Right cardiac atrium (tissue), 5 donors: ENCODE results near the gene MT1B. TPM values are rescaled to one million over a fixed set of nuclear protein-coding genes. Genes with fewer than 3 reads are reported as not detected.
"Not testable (repeated sequence)": the region's sequence is repeated elsewhere in the genome, so short reads cannot be mapped to it uniquely, and the experiment has no call there.

Experiments
- ATAC-seq, 2 donors: fragments of 200-7000 bp; cut with Tn5 transposase; one replicate each; pipeline versions ENCODE4 v1.8.0 to v1.9.1; 2020; ENCODE audit warnings: moderate library complexity in 2 of 2, mild to moderate bottlenecking in 1 of 2
- DNase-seq, 3 donors: peaks; one replicate each; pipeline ENCODE4 v3.0.0-alpha.2; 2020
- H3K27ac ChIP-seq: one replicate; pipeline ENCODE4 v1.5.1; 2013; ENCODE audit warnings: mild to moderate bottlenecking, low read length, control low read depth, moderate library complexity
- H3K27me3 ChIP-seq: one replicate; pipeline ENCODE4 v1.6.1; 2013; ENCODE audit not compliant: control insufficient read depth, insufficient read depth
- H3K4me1 ChIP-seq: one replicate; pipeline ENCODE4 v1.6.1; 2013; ENCODE audit warnings: low read length; ENCODE audit not compliant: control insufficient read depth, insufficient read depth
- H3K4me3 ChIP-seq: one replicate; pipeline ENCODE4 v1.5.1; 2013; ENCODE audit warnings: low read length, control low read depth
- H3K9me3 ChIP-seq: one replicate; pipeline ENCODE4 v1.6.1; 2013; ENCODE audit warnings: low read length; ENCODE audit not compliant: control insufficient read depth
- WGBS: extraction: QIAGEN DNeasy Blood & Tissue Kit; methylation state at CpG from one replicate; pipeline ENCODE4 v1.1.7; 2013; 5-methylcytosine and 5-hydroxymethylcytosine counted together
- intact Hi-C, 4 donors: fragments of 100-400 bp; cut with DNase I; formaldehyde crosslinking; loops; one replicate each; pipeline versions ENCODE4 v1.11.0 to v1.14.0; 2022 to 2023
- polyA plus RNA-seq: library from polyadenylated mRNA; stranded (reverse); fragments of 200-250 nt; gene quantifications from one replicate; pipeline ENCODE4 v1.2.3, GENCODE V29; 2013
- total RNA-seq, 4 donors: library from RNA; stranded (reverse); fragmentation: NEBNext Ultra II Directional; extraction: Animal tissue kit (Norgen Biotek cat#: 25700); gene quantifications; one replicate each; pipeline ENCODE4 v1.2.1, GENCODE V29; 2021
- donor health status: healthy with polysubstance abuse.
- donor health status: DM: no; HTN: yes; CAD: no.
- donor health status: DM: no; HTN: no; CAD: no.
- donor health status: DM: no; HTN: yes; CAD: no; lungs with severe emphysema.
- donor health status: DM: yes; HTN: yes; CAD: no.

The MT1B gene
- total and polyA plus RNA-seq, 5 donors, result not detected

GRCh38 chr16:56620339-56620897 lies 31.3 kb upstream of the MT1B start:
- no peak for DNase-seq
- H3K4me3 ChIP-seq, result no peak overlapping the region
- ATAC-seq, result no peak
- no peaks in the 10 kb centered on the region for H3K27me3 ChIP-seq
- intact Hi-C loops, result no loop called here
- H3K27ac ChIP-seq, result no peak overlapping the region
- H3K4me1 ChIP-seq, result peaks cover 11% of the 10 kb centered on the region
- H3K9me3 ChIP-seq, result no peaks in the 10 kb centered on the region
- WGBS, result 73% methylated on average over 8 of the region's 8 CpGs

DNA sequence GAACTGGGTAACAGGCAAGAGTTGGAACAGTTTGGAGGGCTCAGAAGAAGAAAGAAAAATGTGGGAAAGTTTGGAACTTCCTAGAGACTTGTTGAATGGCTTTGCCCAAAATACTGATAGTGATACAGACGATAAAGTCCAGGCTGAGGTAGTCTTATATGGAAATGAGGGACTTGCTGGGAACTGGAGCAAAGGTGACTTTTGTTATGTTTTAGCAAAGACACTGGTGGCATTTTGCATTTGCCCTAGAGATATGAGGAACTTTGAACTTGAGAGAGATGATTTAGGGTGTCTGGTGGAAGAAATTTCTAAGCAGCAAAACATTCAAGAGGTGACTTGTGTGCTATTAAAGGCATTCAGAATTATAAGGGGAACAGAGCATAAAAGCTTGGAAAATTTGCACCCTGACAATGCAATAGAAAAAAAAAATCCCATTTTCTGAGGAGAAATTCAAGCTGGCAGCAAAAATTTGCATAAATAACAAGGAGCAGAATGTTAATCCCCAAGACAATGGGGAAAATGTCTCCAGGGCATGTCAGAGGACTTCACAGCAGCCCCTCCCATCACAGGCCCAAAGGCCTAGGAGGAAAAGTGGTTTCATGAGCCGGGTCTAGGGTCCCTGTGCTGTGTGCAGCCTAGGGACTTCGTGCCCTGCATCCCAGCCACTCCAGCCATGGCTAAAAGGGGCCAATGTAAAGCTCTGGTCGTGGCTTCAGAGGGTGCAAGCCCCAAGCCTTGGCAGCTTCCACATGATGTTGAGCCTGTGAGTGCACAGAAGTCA lies 29.8 kb upstream of the MT1B start:
- H3K4me1 ChIP-seq, result peaks cover 13% of the 10 kb centered on the region
- intact Hi-C loops, DNase-seq, H3K4me3 ChIP-seq, H3K27me3 ChIP-seq, H3K9me3 ChIP-seq, ATAC-seq: not testable (repeated sequence)
- H3K27ac ChIP-seq, result peak overlapping the region; percentile 5
- WGBS, result 75% methylated on average over 4 of the region's 4 CpGs

DNA sequence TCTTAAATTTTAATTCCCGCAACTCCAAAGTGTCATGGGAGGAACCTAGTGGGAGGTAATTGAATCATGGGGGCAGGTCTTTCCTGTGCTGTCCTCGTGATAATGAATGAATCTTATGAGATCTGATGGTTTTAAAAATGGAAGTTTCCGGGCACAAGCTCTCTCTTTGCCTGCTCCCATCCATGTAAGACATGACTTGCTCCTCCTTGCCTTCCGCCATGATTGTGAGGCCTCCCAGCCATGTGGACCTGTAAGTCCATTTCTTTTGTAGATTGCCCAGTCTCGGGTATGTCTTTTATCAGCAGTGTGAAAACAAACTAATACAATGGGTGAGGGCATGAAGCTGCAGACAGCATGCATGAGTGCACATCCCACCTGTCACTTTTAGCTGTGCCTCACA lies 28.5 kb upstream of the MT1B start:
- H3K27ac ChIP-seq, ATAC-seq, H3K9me3 ChIP-seq, DNase-seq, H3K27me3 ChIP-seq, H3K4me3 ChIP-seq, intact Hi-C loops: not testable (repeated sequence)
- peaks cover 11% of the 10 kb centered on the region for H3K4me1 ChIP-seq
- 91% methylated on average over 5 of the region's 5 CpGs for WGBS

- H3K9me3 ChIP-seq, result no peaks in the 10 kb centered on the region
- H3K4me1 ChIP-seq, result peaks cover 7% of the 10 kb centered on the region
- ATAC-seq, result no peak
- no peak for DNase-seq
- 97% methylated on average over 2 of the region's 2 CpGs for WGBS
- intact Hi-C loops, result loop anchor here in 1 of 4 donors (2.0 kb wide), 1 partner anchor 15 kb away; the partner anchor contains the start of gene MT2A
- H3K27me3 ChIP-seq, result no peaks in the 10 kb centered on the region
- no peak overlapping the region for H3K27ac ChIP-seq
- no peak overlapping the region for H3K4me3 ChIP-seq
Observed at GRCh38 chr16:56623637-56624036, 28.0 kb upstream of the MT1B start.

DNA sequence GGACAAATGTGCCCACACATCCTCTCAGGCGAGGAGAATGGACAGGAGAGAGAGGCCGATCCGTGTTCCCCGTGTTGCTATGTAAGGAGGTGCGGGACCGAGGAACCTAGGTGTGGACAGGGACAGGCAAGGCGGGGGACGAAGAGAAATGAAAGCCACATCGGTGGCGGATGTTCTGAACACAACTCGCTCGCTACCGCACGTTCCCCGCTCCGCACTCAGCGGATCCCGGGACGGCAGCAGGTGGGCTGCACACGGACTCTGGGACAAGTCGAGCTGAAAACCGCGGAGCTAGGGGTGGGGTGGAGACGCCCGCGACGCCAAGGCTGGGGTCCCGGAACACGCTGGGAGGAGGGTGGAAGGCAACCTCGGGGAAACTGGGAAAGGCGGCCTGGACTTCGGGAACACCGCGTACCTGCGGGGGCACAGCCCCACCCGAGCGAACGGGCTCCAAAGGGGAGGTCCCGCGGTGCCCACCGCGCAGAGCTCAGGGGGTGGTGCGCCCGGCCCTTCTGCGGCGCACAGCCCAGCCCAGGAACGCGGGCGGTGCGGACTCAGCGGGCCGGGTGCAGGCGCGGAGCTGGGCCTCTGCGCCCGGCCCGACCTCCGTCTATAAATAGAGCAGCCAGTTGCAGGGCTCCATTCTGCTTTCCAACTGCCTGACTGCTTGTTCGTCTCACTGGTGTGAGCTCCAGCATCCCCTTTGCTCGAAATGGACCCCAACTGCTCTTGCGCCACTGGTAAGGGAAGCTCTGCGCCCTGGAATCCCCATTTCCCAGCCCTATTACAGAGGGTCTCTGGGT lies 26.3 kb upstream of the MT1B start, which contains the start of gene MT1E:
TSS of gene MT1E (plus strand) at position 642 of the 803 bp plus-strand sequence. CDS start at position 713, 71 bp downstream.
- ATAC-seq, result peak; percentile 96 to 97
- peak; percentile 86 to 95 (median 91) for DNase-seq

GRCh38 chr16:56625943-56626654 lies 25.6 kb upstream of the MT1B start:
- Histone ChIP-seq H3K9me3 (no peaks in the 10 kb centered on the region), H3K4me3 (peak overlapping the region; percentile 34), H3K4me1 (peaks cover 5% of the 10 kb centered on the region), H3K27me3 (no peaks in the 10 kb centered on the region), H3K27ac (peak overlapping the region; percentile 94)
- whole genome bisulfite sequencing, result 31% methylated on average over 16 of the region's 16 CpGs
- peak; percentile 84 to 86 for ATAC-seq
- DNase-seq, result peak; percentile 83 to 90 (median 88)
- intact Hi-C loops, result loop anchor here in 1 of 4 donors (2.0 kb wide), 1 partner anchor 17 kb away; the partner anchor contains the start of gene MT2A

More for the DNA sequence above, 26.3 kb upstream of the MT1B start, which contains the start of gene MT1E:
- intact Hi-C loops, result loop anchor here in 1 of 4 donors (2.0 kb wide), 1 partner anchor 17 kb away; the partner anchor contains the start of gene MT2A
- peak within 1 kb of the TSS; percentile 34 for H3K4me3 ChIP-seq
- 1% methylated on average over 62 of the region's 62 CpGs for WGBS
- peaks cover 5% of the 10 kb centered on the region for H3K4me1 ChIP-seq
- no peaks in the 10 kb centered on the region for H3K9me3 ChIP-seq
- H3K27ac ChIP-seq, result peak within 1 kb of the TSS; percentile 94
- H3K27me3 ChIP-seq, result no peaks in the 10 kb centered on the region

DNA sequence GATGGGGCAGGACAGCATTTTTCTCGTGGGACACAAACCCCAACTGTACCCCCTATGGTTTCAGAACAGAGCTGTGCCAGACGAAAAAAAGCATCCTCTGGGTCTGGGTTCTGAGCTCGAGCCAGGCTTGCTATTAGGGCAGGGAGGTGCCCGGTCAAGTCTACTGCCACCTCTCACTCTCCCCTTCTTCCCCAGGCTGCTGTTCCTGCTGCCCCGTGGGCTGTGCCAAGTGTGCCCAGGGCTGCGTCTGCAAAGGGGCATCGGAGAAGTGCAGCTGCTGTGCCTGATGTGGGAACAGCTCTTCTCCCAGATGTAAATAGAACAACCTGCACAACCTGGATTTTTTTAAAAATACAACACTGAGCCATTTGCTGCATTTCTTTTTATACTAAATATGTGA lies 25.0 kb upstream of the MT1B start:
- no peaks in the 10 kb centered on the region for H3K9me3 ChIP-seq
- WGBS, result 64% methylated on average over 7 of the region's 7 CpGs
- intact Hi-C loops, result no loop called here
- DNase-seq (no peak), ATAC-seq (no peak)
- no peaks in the 10 kb centered on the region for H3K27me3 ChIP-seq
- peaks cover 5% of the 10 kb centered on the region for H3K4me1 ChIP-seq
- H3K4me3 ChIP-seq, result peak overlapping the region; percentile 7
- peak overlapping the region; percentile 94 for H3K27ac ChIP-seq

DNA sequence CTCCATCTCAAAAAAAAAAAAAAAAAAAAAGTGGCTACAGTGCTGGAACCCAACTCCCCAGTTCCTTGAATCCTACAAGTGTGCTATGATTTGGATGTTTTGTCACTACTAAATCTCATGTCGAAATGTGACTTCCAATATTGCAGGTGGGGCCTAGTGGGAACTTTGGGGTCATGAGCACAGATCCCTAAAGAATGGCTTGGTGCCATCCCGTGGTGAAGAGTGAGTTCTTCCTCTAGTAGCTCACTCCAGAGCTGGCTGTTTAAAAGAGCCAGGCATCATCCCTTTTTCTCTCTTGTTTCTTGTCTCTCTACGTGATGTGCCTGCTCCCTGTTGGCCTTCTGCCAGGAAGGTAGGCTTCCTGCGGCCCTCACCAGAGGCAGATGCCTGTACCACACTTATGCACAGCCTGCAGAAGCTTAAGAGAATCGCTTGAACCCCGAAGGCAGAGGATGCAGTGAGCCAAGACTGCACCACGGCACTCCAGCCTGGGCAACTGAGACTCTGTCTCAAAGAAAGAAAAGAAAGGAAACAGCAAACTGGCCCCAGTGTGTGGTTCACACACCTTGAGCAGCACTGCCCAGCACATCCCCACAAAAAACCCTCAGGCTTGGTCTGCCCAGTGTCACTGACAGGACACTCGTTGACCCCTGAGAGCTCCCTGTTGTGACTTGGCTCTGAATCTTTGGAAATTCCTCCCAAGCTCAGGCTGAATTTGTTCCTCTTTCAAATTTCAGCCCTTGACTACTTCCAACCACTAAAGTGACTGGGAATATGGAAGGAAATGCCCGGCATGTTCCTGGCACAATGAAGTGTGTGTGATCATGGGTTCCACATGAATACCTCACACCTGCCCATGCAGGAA lies 23.0 kb upstream of the MT1B start:
- ATAC-seq, result no peak
- no peaks in the 10 kb centered on the region for H3K27me3 ChIP-seq
- H3K9me3 ChIP-seq, result no peaks in the 10 kb centered on the region
- WGBS, result 77% methylated on average over 9 of the region's 9 CpGs
- no peak for DNase-seq
- intact Hi-C loops, result no loop called here
- peaks cover 5% of the 10 kb centered on the region for H3K4me1 ChIP-seq
- no peak overlapping the region for H3K4me3 ChIP-seq
- no peak overlapping the region for H3K27ac ChIP-seq

DNA sequence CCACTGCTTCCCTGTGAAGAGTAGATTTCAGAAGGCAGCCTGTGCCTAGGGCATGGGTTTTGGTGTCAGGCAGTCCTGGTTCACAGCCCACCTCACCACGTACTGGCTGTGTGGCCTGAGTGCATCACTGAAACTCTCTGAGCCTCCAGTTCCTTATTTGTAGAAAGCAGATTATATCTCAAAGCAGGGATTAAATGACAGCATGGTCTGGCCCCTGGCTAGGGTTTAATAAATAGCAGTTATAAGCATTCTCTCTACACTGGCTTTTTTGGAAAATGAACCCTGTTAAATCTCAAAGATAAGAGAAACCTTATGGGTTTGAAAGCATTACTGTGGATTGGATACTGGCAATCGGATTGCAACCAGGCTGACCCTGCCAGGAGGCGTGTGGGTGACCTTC lies 22.2 kb upstream of the MT1B start:
- no peak for DNase-seq
- Histone ChIP-seq H3K4me3 (no peak overlapping the region), H3K27ac (no peak overlapping the region), H3K27me3 (no peaks in the 10 kb centered on the region), H3K9me3 (no peaks in the 10 kb centered on the region), H3K4me1 (peaks cover 5% of the 10 kb centered on the region)
- 83% methylated on average over 3 of the region's 3 CpGs for WGBS
- ATAC-seq, result no peak
- intact Hi-C loops, result no loop called here

- no peak for DNase-seq
- Histone ChIP-seq H3K27me3 (no peaks in the 10 kb centered on the region), H3K4me1 (peaks cover 5% of the 10 kb centered on the region), H3K4me3 (no peak overlapping the region), H3K27ac (no peak overlapping the region), H3K9me3 (no peaks in the 10 kb centered on the region)
- intact Hi-C loops, result no loop called here
- WGBS, result 73% methylated on average over 3 of the region's 3 CpGs
- ATAC-seq, result no peak
Observed at GRCh38 chr16:56630134-56630533, 21.6 kb upstream of the MT1B start.
